Upper lobe of left lung (tissue), 6 donors: ENCODE data around the gene ARHGAP10. TPM values are rescaled to one million over a fixed set of nuclear protein-coding genes. Genes with fewer than 3 reads are reported as not detected.
A peak's percentile ranks its signal among the peaks of the same experiment; 100 is the strongest.

ENCODE experiments used
- ATAC-seq, 2 donors: fragments of 200-7000 bp; cut with Tn5 transposase; one replicate each; pipeline ENCODE4 v1.9.1; 2022; ENCODE audit warnings: mild to moderate bottlenecking in 2 of 2, moderate library complexity in 2 of 2; ENCODE audit not compliant: low FRiP score in 2 of 2
- DNase-seq, 2 donors: peaks; one replicate each; pipeline ENCODE4 v3.0.0-alpha.2; 2019 to 2020
- H3K27ac ChIP-seq, 4 donors: fragments of 200-600 bp; sonication (generic); one replicate each; pipeline ENCODE4 v1.5.1; 2016 to 2019
- H3K27me3 ChIP-seq, 4 donors: fragments of 200-600 bp; sonication (generic); one replicate each; pipeline ENCODE4 v1.5.1; 2017 to 2019
- H3K36me3 ChIP-seq, 4 donors: fragments of 200-600 bp; sonication (generic); one replicate each; pipeline ENCODE4 v1.5.1; 2016 to 2019
- H3K4me1 ChIP-seq, 4 donors: fragments of 200-600 bp; sonication (generic); one replicate each; pipeline ENCODE4 v1.5.1; 2018 to 2019
- H3K4me3 ChIP-seq, 4 donors: fragments of 200-600 bp; sonication (generic); one replicate each; pipeline ENCODE4 v1.5.1; 2017 to 2019; ENCODE audit warnings: mild to moderate bottlenecking in 2 of 4, moderate library complexity in 1 of 4
- H3K9me3 ChIP-seq, 4 donors: fragments of 200-600 bp; sonication (generic); one replicate each; pipeline ENCODE4 v1.5.1; 2018 to 2019
- CTCF ChIP-seq, 6 experiments: fragments of 450-650 bp in 4 of 6; fragments of 200-600 bp in 2 of 6; sonication (generic) in 2 of 6; IDR thresholded peaks; one replicate each; pipeline ENCODE4 v1.5.1; 2016 to 2019; ENCODE audit warnings: antibody characterized with exemption in 6 of 6
- EP300 ChIP-seq, 4 donors: sonication (generic); formaldehyde crosslinking; IDR thresholded peaks; one replicate each; pipeline ENCODE4 v1.5.1; 2017; ENCODE audit warnings: antibody characterized with exemption in 4 of 4, control low read depth in 2 of 4
- POLR2A ChIP-seq, 4 donors: fragments of 450-650 bp; IDR thresholded peaks; one replicate each; pipeline ENCODE4 v1.5.1; 2016 to 2017; ENCODE audit warnings: antibody characterized with exemption in 4 of 4, mild to moderate bottlenecking in 2 of 4
- POLR2AphosphoS5 ChIP-seq, 2 donors: sonication (generic); formaldehyde crosslinking; IDR thresholded peaks; one replicate each; pipeline ENCODE4 v1.5.1; 2017; ENCODE audit warnings: antibody characterized with exemption in 2 of 2
- WGBS, 2 donors: methylation state at CpG; one replicate each; pipeline ENCODE4 v1.1.5; 2017 to 2018; 5-methylcytosine and 5-hydroxymethylcytosine counted together
- total RNA-seq, 6 donors: library from RNA; depleted of rRNA in 4 of 6; stranded (reverse); fragments of >200 nt in 4 of 6; gene quantifications; one replicate each; pipeline versions ENCODE4 v1.1.0 to v1.2.1, GENCODE V29; 2016 to 2021
- donor health status: DM: no; HTN: no; CAD: no; lungs with moderate emphysema.
- donor health status: DM: no; HTN: yes; CAD: no; lungs with severe emphysema.

Gene ARHGAP10
- total RNA-seq, 6 donors from 2014 or later, result 25.9 to 47.1 (median 29.5) TPM

DNA sequence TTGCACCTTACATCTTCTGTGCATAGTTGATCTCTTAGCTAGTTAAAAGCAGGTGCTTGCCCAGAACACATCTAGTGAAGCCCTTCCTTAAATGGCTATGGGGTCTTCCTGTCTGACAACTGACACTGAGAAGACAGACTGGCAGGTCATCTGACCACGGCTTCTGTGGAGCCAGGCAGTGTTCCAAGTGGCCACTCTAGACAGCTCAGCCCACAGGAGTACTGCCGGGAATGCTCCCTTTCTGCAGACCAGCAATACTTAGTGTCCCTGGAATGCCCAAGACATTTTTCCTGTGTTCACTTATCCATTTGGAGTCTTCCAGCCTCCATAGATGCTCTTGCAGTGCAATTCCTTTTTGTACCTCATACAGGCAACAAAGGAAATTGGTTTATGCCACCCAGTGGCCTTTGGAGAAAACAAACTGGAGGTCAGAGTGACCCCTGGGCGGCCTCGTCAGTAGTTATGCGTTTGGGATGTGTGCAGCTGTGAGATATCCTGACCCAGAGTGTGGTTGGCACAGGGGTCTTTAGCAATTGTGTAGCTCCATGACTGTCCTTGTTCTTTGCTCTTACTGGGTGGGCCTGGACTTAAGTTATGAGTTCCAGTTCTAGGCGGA is 335.5 kb downstream of the ARHGAP10 start:
- peak in 1 of 2 donors; percentile 60 for DNase-seq
- ATAC-seq, result no peak
- Histone ChIP-seq H3K9me3 (no peaks in the 10 kb centered on the region), H3K27me3 (no peaks in the 10 kb centered on the region), H3K4me1 (peaks cover 0 to 9% (median 6%) of the 10 kb centered on the region in 4 donors), H3K36me3 (peaks cover 0 to 12% (median 3%) of the 10 kb centered on the region in 4 donors), H3K27ac (no peak overlapping the region), H3K4me3 (no peak overlapping the region)
- no peak for TF ChIP-seq EP300 (IDR thresholded peaks at IDR 0.05)
- no peak for TF ChIP-seq POLR2A (IDR thresholded peaks at IDR 0.05)
- no peak for TF ChIP-seq POLR2AphosphoS5 (IDR thresholded peaks at IDR 0.05)
- TF ChIP-seq CTCF (IDR thresholded peaks at IDR 0.05), result no peak
- 69 to 83% methylated on average over 5 to 6 of the region's 6 CpGs for WGBS, 2 donors

- TF ChIP-seq CTCF (IDR thresholded peaks at IDR 0.05) (no peak), EP300 (IDR thresholded peaks at IDR 0.05) (no peak), POLR2AphosphoS5 (IDR thresholded peaks at IDR 0.05) (no peak), POLR2A (IDR thresholded peaks at IDR 0.05) (no peak)
- WGBS, 2 donors, result 88 to 92% methylated on average over 11 to 13 of the region's 13 CpGs
- Histone ChIP-seq H3K27me3 (no peaks in the 10 kb centered on the region), H3K4me3 (no peak overlapping the region), H3K4me1 (peaks cover 0 to 9% (median 6%) of the 10 kb centered on the region in 4 donors), H3K9me3 (no peaks in the 10 kb centered on the region), H3K27ac (no peak overlapping the region), H3K36me3 (peaks cover 2 to 17% (median 7%) of the 10 kb centered on the region in 4 donors)
- ATAC-seq, result no peak
- no peak for DNase-seq
Observed at GRCh38 chr4:148068065-148068911, 336.4 kb downstream of the ARHGAP10 start.

DNA sequence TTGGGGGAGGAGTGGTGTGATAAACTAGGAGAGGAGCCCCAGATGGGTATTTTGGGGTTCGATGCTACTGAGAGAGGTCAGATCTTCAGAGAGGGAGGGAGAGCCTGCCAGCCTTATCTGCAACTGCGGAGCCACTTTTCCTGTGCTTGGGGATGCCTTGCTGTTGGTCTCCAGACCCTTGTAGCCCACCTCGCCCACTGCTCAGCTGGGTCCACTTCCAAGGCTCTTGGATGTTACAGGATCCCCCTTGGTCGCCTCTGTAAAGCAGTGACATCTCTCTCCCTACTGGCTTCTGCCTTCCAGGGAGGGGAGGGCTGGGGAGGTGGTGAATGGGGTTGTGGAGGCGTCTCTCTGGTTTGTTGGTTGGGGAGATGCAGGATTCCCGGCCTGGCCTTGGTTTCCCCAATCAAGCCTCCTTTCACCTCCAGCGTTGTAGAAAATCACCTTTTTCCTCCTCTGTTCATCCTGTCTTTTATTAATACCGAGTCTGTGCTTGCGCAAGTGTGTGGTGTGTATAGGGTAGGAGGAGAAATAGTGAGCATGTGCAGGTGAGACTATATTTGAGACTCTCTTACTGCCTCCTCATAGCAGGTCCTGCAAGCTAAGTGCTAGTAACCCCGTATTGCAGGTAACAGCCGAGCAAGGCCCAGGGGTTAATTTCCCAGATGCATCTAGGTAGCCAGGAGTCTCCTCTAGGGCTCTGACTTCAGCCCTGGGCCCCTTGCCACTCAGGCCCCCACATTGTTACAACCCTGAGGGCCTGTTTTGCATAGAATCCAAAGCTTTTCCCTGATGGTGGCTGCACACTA is 337.4 kb downstream of the ARHGAP10 start:
- no peaks in the 10 kb centered on the region for H3K9me3 ChIP-seq
- peaks cover 2 to 14% (median 7%) of the 10 kb centered on the region in 4 donors for H3K36me3 ChIP-seq
- peaks cover 0 to 9% (median 6%) of the 10 kb centered on the region in 4 donors for H3K4me1 ChIP-seq
- H3K27me3 ChIP-seq, result no peaks in the 10 kb centered on the region
- DNase-seq (no peak), ATAC-seq (no peak)
- WGBS, 2 donors, result 90 to 93% methylated on average over 11 of the region's 11 CpGs
- no peak overlapping the region for H3K4me3 ChIP-seq
- TF ChIP-seq POLR2A (IDR thresholded peaks at IDR 0.05), result no peak
- no peak for TF ChIP-seq EP300 (IDR thresholded peaks at IDR 0.05)
- TF ChIP-seq CTCF (IDR thresholded peaks at IDR 0.05), result no peak
- no peak for TF ChIP-seq POLR2AphosphoS5 (IDR thresholded peaks at IDR 0.05)
- H3K27ac ChIP-seq, result no peak overlapping the region

DNA sequence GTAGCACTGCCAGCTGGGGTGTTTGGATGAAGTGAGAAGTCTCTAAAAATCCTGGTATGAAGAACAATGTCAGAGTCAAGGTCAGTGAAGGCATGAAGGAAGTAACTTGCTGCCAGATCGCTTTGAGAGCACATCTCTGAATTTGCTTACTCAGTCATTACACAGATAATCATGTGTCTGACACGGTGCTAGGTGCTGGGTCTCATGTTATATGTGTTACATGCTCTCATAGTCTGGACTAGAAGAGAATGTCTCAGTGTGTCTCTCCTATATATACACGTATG is 337.9 kb downstream of the ARHGAP10 start:
- H3K4me1 ChIP-seq, result peaks cover 0 to 9% (median 6%) of the 10 kb centered on the region in 4 donors
- no peaks in the 10 kb centered on the region for H3K9me3 ChIP-seq
- DNase-seq (no peak), ATAC-seq (no peak)
- H3K36me3 ChIP-seq, result peaks cover 2 to 12% (median 6%) of the 10 kb centered on the region in 4 donors
- TF ChIP-seq POLR2A (IDR thresholded peaks at IDR 0.05) (no peak), CTCF (IDR thresholded peaks at IDR 0.05) (no peak), EP300 (IDR thresholded peaks at IDR 0.05) (no peak), POLR2AphosphoS5 (IDR thresholded peaks at IDR 0.05) (no peak)
- no peaks in the 10 kb centered on the region for H3K27me3 ChIP-seq
- H3K4me3 ChIP-seq, result no peak overlapping the region
- H3K27ac ChIP-seq, result no peak overlapping the region
- WGBS, 2 donors, result 52 to 66% methylated on average over 3 of the region's 3 CpGs
